CD14-positive monocyte (primary cell): ENCODE data around the gene PTPRE. TPM values are rescaled to one million over a fixed set of nuclear protein-coding genes. Genes with fewer than 3 reads are reported as not detected.

Source experiments
- DNase-seq, 3 donors: peaks; one replicate each; pipeline ENCODE4 v3.0.0-alpha.2; 2011 to 2022
- H2AFZ ChIP-seq: 2 replicates; pipeline ENCODE4 v1.6.0; 2012; ENCODE audit warnings: mild to moderate bottlenecking, low read depth, low read length, inconsistent platforms; ENCODE audit not compliant: insufficient read depth, poor library complexity, severe bottlenecking
- H3K27ac ChIP-seq, 2 donors: 1 replicate in 1 of 2; 2 replicates in 1 of 2; pipeline ENCODE4 v1.5.1; 2012 to 2013; ENCODE audit warnings: low read length in 2 of 2, control low read depth in 1 of 2, inconsistent platforms in 1 of 2, low read depth in 1 of 2, mild to moderate bottlenecking in 1 of 2
- H3K27me3 ChIP-seq, 2 donors: one replicate each; pipeline versions ENCODE4 v1.6.0 to v1.6.1; 2011 to 2013; ENCODE audit warnings: low read length in 2 of 2; ENCODE audit not compliant: control insufficient read depth in 2 of 2, insufficient read depth in 2 of 2
- H3K36me3 ChIP-seq, 2 donors: replicated peaks in 1 of 2; 1 replicate in 1 of 2; 2 replicates in 1 of 2; pipeline versions ENCODE4 v1.5.1 to v1.6.1; 2012 to 2013; ENCODE audit warnings: low read length in 2 of 2, control low read depth in 1 of 2, inconsistent platforms in 1 of 2, mild to moderate bottlenecking in 1 of 2; ENCODE audit not compliant: insufficient read depth in 2 of 2, control insufficient read depth in 1 of 2
- H3K4me1 ChIP-seq, 2 donors: 1 replicate in 1 of 2; 2 replicates in 1 of 2; pipeline versions ENCODE4 v1.5.1 to v1.6.1; 2012 to 2013; ENCODE audit warnings: low read length in 2 of 2, control low read depth in 1 of 2, inconsistent platforms in 1 of 2, mild to moderate bottlenecking in 1 of 2, moderate library complexity in 1 of 2; ENCODE audit not compliant: insufficient read depth in 2 of 2, control insufficient read depth in 1 of 2
- H3K4me2 ChIP-seq: replicated peaks from 2 replicates; pipeline ENCODE3; 2012; ENCODE audit warnings: low read length, moderate library complexity, mild to moderate bottlenecking; ENCODE audit not compliant: poor library complexity, severe bottlenecking; ENCODE audit errors: extremely low read depth
- H3K4me3 ChIP-seq, 3 experiments: fragments of 200-600 bp in 1 of 3; sonication (generic) in 1 of 3; replicated peaks in 1 of 3; 1 replicate in 2 of 3; 2 replicates in 1 of 3; pipeline ENCODE4 v1.5.1; 2011 to 2013; ENCODE audit warnings: low read length in 3 of 3, mild to moderate bottlenecking in 3 of 3, control low read depth in 2 of 3, low read depth in 2 of 3, inconsistent platforms in 1 of 3, moderate library complexity in 1 of 3
- H3K79me2 ChIP-seq: 2 replicates; pipeline ENCODE4 v1.6.0; 2012; ENCODE audit warnings: mild to moderate bottlenecking, control low read depth, inconsistent platforms, low read length, moderate library complexity; ENCODE audit not compliant: insufficient read depth
- H3K9ac ChIP-seq: 2 replicates; pipeline ENCODE4 v1.6.0; 2017; ENCODE audit warnings: low read length, mild to moderate bottlenecking; ENCODE audit not compliant: insufficient read depth, poor library complexity, severe bottlenecking
- H3K9me3 ChIP-seq, 2 donors: replicated peaks in 1 of 2; 1 replicate in 1 of 2; 2 replicates in 1 of 2; pipeline versions ENCODE4 v1.5.1 to v1.6.1; 2012 to 2013; ENCODE audit warnings: low read length in 2 of 2, control low read depth in 1 of 2; ENCODE audit not compliant: control insufficient read depth in 1 of 2, insufficient read depth in 1 of 2
- H4K20me1 ChIP-seq: 2 replicates; pipeline ENCODE4 v1.6.0; 2012; ENCODE audit warnings: mild to moderate bottlenecking, low read length, control low read depth, moderate library complexity; ENCODE audit not compliant: insufficient read depth
- H3K27ac Mint-ChIP-seq, 7 donors: one replicate each; pipeline ENCODE4 v1.8.0; 2020; ENCODE audit warnings: mild to moderate bottlenecking in 7 of 7, mixed read lengths in 7 of 7, moderate library complexity in 6 of 7, inconsistent platforms in 2 of 7
- H3K27me3 Mint-ChIP-seq, 3 donors: one replicate each; pipeline ENCODE4 v1.8.0; 2021 to 2022; ENCODE audit warnings: low read depth in 3 of 3, mild to moderate bottlenecking in 3 of 3, mixed read lengths in 3 of 3, moderate library complexity in 3 of 3, inconsistent platforms in 1 of 3
- H3K36me3 Mint-ChIP-seq, 2 donors: one replicate each; pipeline ENCODE4 v1.8.0; 2020; ENCODE audit warnings: mixed read lengths in 2 of 2, inconsistent platforms in 1 of 2, mild to moderate bottlenecking in 1 of 2
- H3K4me1 Mint-ChIP-seq: one replicate; pipeline ENCODE4 v1.8.0; 2020; ENCODE audit warnings: mild to moderate bottlenecking, mixed read lengths
- H3K4me3 Mint-ChIP-seq, 2 donors: one replicate each; pipeline ENCODE4 v1.8.0; 2020; ENCODE audit warnings: mild to moderate bottlenecking in 2 of 2, mixed read lengths in 2 of 2, moderate library complexity in 1 of 2
- H3K9me3 Mint-ChIP-seq, 7 donors: one replicate each; pipeline ENCODE4 v1.8.0; 2020 to 2022; ENCODE audit warnings: mixed read lengths in 7 of 7, mild to moderate bottlenecking in 6 of 7, moderate library complexity in 6 of 7, inconsistent platforms in 2 of 7
- WGBS: methylation state at CpG from one replicate; pipeline ENCODE4 v1.1.5; 2013; ENCODE audit warnings: missing lambda C conversion rate; ENCODE audit not compliant: insufficient coverage; 5-methylcytosine and 5-hydroxymethylcytosine counted together
- intact Hi-C, 2 donors: fragments of 100-400 bp; cut with micrococcal nuclease; formaldehyde crosslinking; loops; one replicate each; pipeline versions ENCODE4 v1.15.0 to v1.15.1; 2023
- polyA plus RNA-seq, 3 donors: library from polyadenylated mRNA; depleted of rRNA in 1 of 3; unstranded in 2 of 3; stranded (reverse) in 1 of 3; fragments of 300-500 nt in 2 of 3; fragments of >200 nt in 1 of 3; fragmentation: Illumina TruSeq in 2 of 3; gene quantifications; 1 replicate in 2 of 3; 2 replicates in 1 of 3; pipeline ENCODE4 v1.2.3, GENCODE V29; 2012 to 2021
- TF ChIP-seq, protein P1 (sequence below): fragments of 200-600 bp; IDR thresholded peaks from one replicate; pipeline ENCODE4 v1.8.0; 2022; ENCODE audit warnings: antibody characterized with exemption, mild to moderate bottlenecking

Gene PTPRE
- polyA plus RNA-seq, 3 donors, result 95.2 to 271 (median 125) TPM

- Mint-ChIP-seq H3K36me3 (no peaks in the 10 kb centered on the region), H3K4me3 (no peak overlapping the region), H3K9me3 (peaks cover 0 to 8% (median 2%) of the 10 kb centered on the region in 7 donors), H3K4me1 (peaks cover 19% of the 10 kb centered on the region), H3K27me3 (peaks cover 0 to 2% (median 0%) of the 10 kb centered on the region in 3 donors), H3K27ac (no peak overlapping the region)
- Histone ChIP-seq H2AFZ (no peak overlapping the region), H3K9ac (no peak overlapping the region), H3K4me2 (no peak overlapping the region), H4K20me1 (no peaks in the 10 kb centered on the region), H3K4me1 (peaks cover 13 to 24% of the 10 kb centered on the region in 2 donors), H3K9me3 (no peaks in the 10 kb centered on the region), H3K27ac (no peak overlapping the region), H3K4me3 (no peak overlapping the region), H3K27me3 (no peaks in the 10 kb centered on the region), H3K36me3 (no peaks in the 10 kb centered on the region), H3K79me2 (no peaks in the 10 kb centered on the region)
- intact Hi-C loops, result no loop called here
- DNase-seq, result no peak
- TF ChIP-seq, protein P1, sequence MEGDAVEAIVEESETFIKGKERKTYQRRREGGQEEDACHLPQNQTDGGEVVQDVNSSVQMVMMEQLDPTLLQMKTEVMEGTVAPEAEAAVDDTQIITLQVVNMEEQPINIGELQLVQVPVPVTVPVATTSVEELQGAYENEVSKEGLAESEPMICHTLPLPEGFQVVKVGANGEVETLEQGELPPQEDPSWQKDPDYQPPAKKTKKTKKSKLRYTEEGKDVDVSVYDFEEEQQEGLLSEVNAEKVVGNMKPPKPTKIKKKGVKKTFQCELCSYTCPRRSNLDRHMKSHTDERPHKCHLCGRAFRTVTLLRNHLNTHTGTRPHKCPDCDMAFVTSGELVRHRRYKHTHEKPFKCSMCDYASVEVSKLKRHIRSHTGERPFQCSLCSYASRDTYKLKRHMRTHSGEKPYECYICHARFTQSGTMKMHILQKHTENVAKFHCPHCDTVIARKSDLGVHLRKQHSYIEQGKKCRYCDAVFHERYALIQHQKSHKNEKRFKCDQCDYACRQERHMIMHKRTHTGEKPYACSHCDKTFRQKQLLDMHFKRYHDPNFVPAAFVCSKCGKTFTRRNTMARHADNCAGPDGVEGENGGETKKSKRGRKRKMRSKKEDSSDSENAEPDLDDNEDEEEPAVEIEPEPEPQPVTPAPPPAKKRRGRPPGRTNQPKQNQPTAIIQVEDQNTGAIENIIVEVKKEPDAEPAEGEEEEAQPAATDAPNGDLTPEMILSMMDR, result no peak
Measured at GRCh38 chr10:127896590-127896989, 10.3 kb upstream of the PTPRE start.

- Mint-ChIP-seq H3K36me3 (no peaks in the 10 kb centered on the region), H3K4me3 (no peak overlapping the region), H3K27me3 (peaks cover 0 to 2% (median 0%) of the 10 kb centered on the region in 3 donors), H3K4me1 (peaks cover 19% of the 10 kb centered on the region), H3K9me3 (peaks cover 0 to 8% (median 2%) of the 10 kb centered on the region in 7 donors), H3K27ac (no peak overlapping the region)
- Histone ChIP-seq H3K79me2 (no peaks in the 10 kb centered on the region), H4K20me1 (no peaks in the 10 kb centered on the region), H3K27me3 (no peaks in the 10 kb centered on the region), H3K36me3 (no peaks in the 10 kb centered on the region), H3K9ac (no peak overlapping the region), H3K27ac (no peak overlapping the region), H3K4me3 (no peak overlapping the region), H3K4me2 (no peak overlapping the region), H3K9me3 (no peaks in the 10 kb centered on the region), H2AFZ (no peak overlapping the region), H3K4me1 (peaks cover 13 to 24% of the 10 kb centered on the region in 2 donors)
- DNase-seq, result no peak
- TF ChIP-seq, protein P1, result no peak
- WGBS, result no CpG with 5 or more reads among the region's 2 CpGs
- intact Hi-C loops, result no loop called here
Measured at GRCh38 chr10:127897177-127897576, 9.7 kb upstream of the PTPRE start.
